NCI-H510A (cell line): ENCODE results near the gene ECEL1.
"Not testable (repeated sequence)": the region's sequence is repeated elsewhere in the genome, so short reads cannot be mapped to it uniquely, and the experiment has no call there.

Experiments used
- DNase-seq: peaks from one replicate; lab custom pipeline; 2025; lab: John Stamatoyannopoulos, UW

The ECEL1 gene

DNA sequence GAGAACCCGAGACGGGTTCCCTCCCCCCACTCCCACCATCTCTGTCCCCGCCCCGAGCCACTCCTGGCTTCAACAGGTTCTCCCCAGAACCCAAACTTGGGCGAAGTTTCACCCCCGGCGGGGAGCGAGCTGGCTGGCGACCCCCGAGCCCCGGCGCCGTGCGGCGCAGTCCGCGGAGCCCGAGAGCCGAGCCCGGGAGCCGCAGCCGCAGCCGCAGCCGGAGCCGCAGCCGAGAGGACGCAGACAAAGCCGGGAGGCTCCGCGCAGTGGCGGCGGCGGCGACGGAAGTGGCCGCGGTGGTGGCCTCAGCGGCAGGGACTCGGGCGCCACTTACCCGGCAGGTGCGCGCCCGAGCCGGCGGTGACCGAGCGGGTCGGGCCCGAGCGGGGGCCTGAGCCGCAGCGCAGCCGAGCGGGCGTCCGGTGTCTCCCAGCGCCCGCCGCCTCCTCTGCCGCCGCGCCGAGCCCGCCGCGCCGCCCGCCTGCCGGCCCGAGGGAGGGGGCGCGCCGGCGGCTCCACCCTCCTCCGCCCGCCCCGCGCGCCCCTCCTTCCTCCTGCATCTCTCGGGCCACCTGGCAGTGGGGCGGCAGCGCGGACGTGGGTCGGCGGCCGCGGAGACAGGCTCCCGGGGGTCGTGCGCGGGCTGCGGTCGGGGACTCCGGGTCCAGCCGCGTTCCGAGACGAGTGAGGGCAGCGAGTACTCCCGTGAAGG, at the start of gene ECEL1:
TSS of gene ECEL1 (minus strand) at position 450 of the 712 bp plus-strand sequence. CDS start 1,181 bp downstream, outside the sequence.
- DNase-seq = peak; percentile 43

- DNase-seq = no peak
Observed at GRCh38 chr2:232537079-232537478, 49.4 kb upstream of the ECEL1 start.

GRCh38 chr2:232535761-232536530, 48.3 kb upstream of the ECEL1 start:
- no peak for DNase-seq

DNA sequence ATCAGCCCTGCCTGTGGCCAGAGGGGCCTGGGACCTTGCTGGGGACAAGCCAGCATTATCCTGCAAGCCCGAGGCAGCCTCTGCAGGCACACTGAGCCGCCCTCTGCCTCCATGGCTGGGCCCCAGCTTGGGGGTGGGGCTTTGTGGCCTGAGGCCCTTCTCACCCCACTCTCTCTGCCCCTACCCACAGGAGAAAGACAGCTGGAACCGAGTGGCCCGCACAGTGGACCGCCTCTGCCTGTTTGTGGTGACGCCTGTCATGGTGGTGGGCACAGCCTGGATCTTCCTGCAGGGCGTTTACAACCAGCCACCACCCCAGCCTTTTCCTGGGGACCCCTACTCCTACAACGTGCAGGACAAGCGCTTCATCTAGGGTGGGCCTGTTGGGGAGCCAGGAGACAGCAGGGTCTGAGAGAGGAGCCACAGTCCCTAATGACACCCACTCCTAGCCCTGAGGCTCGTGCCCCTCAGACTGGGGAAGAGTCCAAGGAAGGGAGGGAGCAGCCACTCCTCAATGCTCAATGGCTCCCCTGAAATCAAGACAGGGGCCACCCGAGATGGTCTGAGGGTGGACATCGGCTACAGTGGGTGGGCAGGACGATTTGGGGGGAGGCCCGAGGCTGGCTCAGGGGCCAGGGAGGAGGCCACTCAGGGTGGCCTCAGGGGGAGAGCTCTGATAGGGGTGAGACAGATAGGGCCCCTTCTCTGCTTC, 47.5 kb upstream of the ECEL1 start:
- no peak for DNase-seq

DNA sequence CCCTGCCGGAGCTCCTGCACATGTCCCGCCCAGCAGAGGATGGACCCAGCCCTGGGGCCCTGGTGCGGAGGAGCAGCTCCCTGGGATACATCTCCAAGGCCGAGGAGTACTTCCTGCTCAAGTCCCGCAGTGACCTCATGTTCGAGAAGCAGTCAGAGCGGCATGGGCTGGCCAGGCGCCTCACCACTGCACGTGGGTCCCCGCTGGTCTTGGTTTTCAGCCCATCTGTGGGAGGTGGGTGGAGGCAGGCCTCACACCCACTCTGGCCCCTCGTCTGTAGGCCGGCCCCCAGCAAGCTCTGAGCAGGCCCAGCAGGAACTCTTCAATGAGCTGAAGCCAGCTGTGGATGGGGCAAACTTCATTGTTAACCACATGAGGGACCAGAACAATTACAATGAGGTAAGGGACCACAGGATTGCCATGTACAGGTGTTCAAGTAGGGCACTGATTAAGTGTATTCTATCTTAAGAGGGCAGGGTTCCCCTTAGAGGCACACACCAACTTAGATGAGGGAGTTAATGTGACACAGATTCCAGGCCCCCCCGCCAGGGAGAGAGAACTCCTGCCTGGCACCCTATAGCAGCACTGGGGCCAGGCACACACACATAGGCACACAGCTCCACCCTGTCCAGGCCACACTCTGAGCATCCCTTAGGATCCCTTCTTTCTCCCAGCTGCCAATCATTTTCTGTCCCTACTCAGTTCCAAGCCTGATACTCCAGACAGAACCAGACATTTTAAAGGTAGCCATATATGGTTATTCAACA, 46.5 kb upstream of the ECEL1 start:
- no peak for DNase-seq

- DNase-seq = not testable (repeated sequence)
Observed at GRCh38 chr2:232532821-232533220, 45.2 kb upstream of the ECEL1 start.

- no peak for DNase-seq
Observed at GRCh38 chr2:232532419-232532818, 44.8 kb upstream of the ECEL1 start.

GRCh38 chr2:232530626-232531260, 43.1 kb upstream of the ECEL1 start:
- no peak for DNase-seq

DNA sequence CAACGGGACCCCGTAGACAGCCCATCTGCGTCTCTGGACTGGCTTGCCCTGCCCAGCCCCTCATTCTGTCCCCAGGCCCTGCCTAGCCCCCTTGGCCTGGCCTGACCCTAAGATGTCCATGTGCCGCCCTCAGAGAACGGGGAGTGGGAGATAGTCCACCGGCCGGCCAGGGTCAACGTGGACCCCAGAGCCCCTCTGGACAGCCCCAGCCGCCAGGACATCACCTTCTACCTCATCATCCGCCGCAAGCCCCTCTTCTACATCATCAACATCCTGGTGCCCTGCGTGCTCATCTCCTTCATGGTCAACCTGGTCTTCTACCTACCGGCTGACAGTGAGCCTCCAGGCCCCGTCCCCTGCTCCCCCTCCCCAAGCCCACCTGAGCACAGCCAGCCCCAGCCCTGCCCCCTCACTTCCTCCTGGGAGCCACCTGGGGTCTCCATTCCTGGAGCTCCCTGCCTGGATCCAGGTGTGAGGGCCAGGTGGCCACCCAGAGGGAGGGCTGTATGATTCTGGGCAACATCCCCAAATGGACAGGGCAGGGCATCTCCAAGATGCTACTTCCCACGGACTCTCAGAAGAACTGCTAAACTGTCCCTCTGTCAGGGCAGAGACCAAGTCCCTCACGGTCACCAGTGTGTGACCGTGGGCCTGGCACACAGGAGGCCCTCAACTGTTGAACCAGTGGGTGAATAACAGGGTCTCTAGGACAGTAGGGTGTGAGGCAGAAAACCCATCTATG, 42.3 kb upstream of the ECEL1 start:
- DNase-seq = no peak

DNA sequence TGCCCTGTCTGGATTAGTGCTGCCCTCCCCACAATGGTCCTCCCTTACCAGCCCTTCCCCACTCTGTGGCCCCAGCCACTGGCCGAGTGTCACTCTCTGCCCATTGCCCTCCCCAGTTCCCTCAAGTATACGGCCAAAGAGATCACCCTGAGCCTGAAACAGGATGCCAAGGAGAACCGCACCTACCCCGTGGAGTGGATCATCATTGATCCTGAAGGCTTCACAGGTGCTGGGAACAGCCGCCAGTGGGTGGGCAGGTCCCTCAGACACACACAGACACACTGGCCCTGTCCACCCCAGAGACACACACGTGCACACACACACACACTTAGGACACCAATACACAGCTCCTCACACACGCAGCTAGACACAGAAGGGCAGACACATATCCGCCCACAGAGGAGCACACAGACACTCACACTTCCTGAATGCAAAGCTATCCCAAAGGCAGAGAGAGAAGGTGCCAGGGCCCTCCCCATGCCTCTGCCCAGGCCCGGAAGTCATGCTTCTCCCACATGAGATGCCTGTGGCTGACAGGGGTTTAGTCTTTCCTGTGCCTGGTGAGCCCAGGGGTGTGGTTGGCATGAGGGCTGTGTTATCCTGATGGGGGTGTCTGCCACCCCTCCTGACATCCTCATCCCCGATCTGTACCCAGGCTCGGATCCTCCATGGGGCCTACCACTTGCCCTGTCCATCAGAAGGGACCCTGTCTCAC, 41.3 kb upstream of the ECEL1 start:
- DNase-seq = no peak

DNA sequence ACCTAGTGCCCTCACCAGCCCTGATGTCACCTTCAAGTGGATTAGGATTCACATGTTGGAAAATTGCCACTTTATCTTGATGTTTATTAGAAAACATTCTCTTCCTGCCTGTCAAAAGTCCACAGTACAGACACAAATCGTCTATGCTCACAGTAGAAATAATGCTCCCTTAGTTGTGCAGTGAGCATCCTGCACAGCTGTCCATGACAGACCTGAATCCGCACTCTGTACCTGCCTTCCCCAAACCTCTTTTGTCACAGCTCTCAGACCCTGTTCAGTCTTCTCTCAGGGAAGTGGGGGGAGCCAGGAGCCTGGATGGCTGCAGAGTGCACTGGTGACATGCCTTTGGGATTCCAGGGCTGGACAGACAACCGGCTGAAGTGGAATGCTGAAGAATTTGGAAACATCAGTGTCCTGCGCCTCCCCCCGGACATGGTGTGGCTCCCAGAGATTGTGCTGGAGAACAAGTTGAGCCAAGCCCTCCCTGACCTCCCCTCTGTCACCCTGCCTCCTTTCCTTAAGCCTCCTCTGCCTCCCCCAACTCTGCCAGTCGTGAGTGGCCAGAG, 40.4 kb upstream of the ECEL1 start:
- no peak for DNase-seq

GRCh38 chr2:232526372-232526941, 38.8 kb upstream of the ECEL1 start:
- no peak for DNase-seq

DNA sequence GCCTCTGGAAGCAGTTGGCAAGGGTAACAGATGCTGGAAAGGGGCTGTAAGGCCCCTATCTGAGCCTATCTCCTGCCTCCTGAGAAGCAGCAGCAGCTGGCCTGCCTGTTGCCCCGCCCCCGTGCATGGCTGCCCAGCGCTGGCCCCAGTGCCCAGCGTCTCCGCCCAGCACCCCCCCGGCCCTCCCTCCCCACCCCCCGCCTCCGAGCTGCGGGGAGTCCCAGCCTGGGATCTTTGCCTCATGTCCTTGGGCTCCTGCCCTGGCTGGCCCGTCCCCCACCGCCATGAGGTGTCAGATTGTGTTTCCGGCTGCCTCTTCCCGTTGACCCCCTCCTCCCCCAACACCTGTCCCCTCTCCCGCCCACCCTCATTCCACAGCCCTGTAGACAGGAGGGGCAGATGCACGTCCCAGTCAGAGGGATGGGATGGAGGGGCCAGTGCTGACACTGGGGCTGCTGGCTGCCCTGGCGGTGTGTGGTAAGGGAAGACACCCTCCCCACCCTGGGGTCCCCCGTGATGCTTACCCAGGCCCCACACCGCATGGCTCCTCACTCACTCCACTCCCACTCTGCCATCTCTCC, 38.2 kb upstream of the ECEL1 start, which contains the start of gene CHRND:
TSS of gene CHRND (plus strand) at position 370 of the 581 bp plus-strand sequence. CDS start at position 426, 56 bp downstream.
- peak; percentile 48 for DNase-seq

GRCh38 chr2:232525199-232525598, 37.6 kb upstream of the ECEL1 start:
- no peak for DNase-seq

DNA sequence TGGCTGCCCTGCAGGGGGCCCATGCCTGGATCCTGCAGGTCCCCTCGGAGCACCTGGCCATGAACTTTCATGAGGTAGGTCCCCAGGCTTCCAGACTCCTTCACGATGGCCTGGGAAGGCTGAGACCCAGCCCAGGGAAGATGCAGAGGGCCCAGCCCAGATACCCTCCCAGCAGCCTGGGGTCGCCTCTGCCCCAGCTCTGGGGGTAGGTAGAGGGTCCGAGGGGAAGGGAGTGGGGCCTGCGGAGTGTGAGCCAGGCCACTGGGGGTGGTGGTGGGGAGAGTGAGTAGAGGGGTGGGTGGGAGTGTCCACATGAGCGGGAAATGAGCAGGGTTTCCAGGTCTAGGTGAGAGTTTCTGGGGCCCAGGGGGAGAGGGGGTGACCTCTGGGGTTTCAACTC, 37.1 kb upstream of the ECEL1 start:
- no peak for DNase-seq

- peak; percentile 67 for DNase-seq
Observed at GRCh38 chr2:232523682-232524597, 36.3 kb upstream of the ECEL1 start.

- no peak for DNase-seq
Observed at GRCh38 chr2:232523402-232523681, 35.7 kb upstream of the ECEL1 start.
